NT2/D1 (cell line): ENCODE data around the gene CPZ.

Experiments used
- SUZ12 ChIP-seq: IDR thresholded peaks from 2 replicates; pipeline ENCODE4 v1.6.1; 2011; ENCODE audit not compliant: insufficient read length, insufficient read depth; ENCODE audit errors: extremely low read depth
- YY1 ChIP-seq: IDR thresholded peaks from 2 replicates; pipeline ENCODE4 v1.6.1; 2011; ENCODE audit not compliant: insufficient read length, insufficient read depth

GRCh38 chr4:8639021-8639420, 46.5 kb downstream of the CPZ start:
- TF ChIP-seq YY1 (no peak), SUZ12 (no peak)
